T-helper 9 cell (primary cell): ENCODE measurements around the gene AKR1C3.
"Not testable (repeated sequence)": the region's sequence is repeated elsewhere in the genome, so short reads cannot be mapped to it uniquely, and the experiment has no call there.

Source experiments
- DNase-seq: peaks from one replicate; pipeline ENCODE4 v3.0.0-alpha.2; 2020

AKR1C3 gene

GRCh38 chr10:5089865-5090264, 4.3 kb upstream of the AKR1C3 start:
- no peak for DNase-seq

GRCh38 chr10:5090551-5090950, 3.7 kb upstream of the AKR1C3 start:
- DNase-seq = no peak

DNA sequence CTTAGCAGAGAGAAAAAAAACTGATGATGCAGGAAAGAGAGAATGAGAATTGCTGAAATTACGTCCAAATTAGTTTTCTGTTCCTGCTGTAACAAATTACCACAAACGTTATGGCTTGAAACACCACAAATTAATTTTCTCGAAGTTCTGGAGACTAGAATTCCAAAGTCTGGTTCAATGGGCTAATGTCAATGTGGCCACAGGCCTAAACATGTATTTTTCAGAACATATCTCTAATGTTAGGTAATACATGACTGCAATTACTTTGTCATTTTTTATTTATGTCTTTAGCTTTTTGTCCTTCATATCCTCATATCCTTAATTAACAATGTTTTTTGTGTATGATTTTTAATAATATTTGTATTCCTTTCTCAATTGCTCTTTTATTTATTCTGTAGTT, 3.0 kb upstream of the AKR1C3 start:
- DNase-seq = no peak

GRCh38 chr10:5092375-5092774, 1.8 kb upstream of the AKR1C3 start:
- DNase-seq = no peak

- no peak for DNase-seq
Observed at GRCh38 chr10:5092848-5093790, 1.1 kb upstream of the AKR1C3 start.

- no peak for DNase-seq
Observed at GRCh38 chr10:5095687-5096086, 1.5 kb downstream of the AKR1C3 start.

DNA sequence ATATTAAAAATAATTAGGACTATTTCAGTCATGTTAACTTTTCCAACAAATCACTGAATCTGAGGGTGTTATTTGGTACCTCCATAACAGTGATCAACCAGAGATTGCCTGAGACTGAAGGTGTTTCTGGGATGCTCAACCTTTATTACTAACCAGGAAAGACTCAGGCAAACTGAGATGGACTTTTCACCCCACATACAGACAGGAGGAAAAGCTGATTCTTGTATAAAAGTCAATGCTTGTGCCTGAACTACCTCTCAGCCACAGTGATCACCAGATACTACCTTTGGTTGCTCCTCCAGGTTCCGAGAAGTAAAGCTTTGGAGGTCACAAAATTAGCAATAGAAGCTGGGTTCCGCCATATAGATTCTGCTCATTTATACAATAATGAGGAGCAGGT, 1.9 kb downstream of the AKR1C3 start:
- no peak for DNase-seq

DNA sequence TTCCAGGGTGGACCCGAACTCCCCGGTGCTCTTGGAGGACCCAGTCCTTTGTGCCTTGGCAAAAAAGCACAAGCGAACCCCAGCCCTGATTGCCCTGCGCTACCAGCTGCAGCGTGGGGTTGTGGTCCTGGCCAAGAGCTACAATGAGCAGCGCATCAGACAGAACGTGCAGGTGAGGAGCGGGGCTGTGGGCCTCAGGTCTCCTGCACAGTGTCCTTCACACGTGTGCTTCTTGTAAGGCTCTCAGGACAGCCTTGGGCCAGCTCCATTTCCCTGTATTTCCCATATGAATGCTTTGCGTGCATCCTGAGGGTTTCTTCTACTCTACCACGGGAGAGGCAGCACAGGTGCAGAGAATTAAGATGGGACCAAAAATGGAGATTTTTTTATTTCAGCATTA, 8.3 kb downstream of the AKR1C3 start:
- DNase-seq = not testable (repeated sequence)

GRCh38 chr10:5103481-5103880, 9.3 kb downstream of the AKR1C3 start:
- DNase-seq = no peak

GRCh38 chr10:5105626-5106025, 11.4 kb downstream of the AKR1C3 start:
- DNase-seq = no peak

GRCh38 chr10:5106553-5106952, 12.3 kb downstream of the AKR1C3 start:
- DNase-seq = no peak

GRCh38 chr10:5107860-5108526, 13.8 kb downstream of the AKR1C3 start:
- DNase-seq = no peak

DNA sequence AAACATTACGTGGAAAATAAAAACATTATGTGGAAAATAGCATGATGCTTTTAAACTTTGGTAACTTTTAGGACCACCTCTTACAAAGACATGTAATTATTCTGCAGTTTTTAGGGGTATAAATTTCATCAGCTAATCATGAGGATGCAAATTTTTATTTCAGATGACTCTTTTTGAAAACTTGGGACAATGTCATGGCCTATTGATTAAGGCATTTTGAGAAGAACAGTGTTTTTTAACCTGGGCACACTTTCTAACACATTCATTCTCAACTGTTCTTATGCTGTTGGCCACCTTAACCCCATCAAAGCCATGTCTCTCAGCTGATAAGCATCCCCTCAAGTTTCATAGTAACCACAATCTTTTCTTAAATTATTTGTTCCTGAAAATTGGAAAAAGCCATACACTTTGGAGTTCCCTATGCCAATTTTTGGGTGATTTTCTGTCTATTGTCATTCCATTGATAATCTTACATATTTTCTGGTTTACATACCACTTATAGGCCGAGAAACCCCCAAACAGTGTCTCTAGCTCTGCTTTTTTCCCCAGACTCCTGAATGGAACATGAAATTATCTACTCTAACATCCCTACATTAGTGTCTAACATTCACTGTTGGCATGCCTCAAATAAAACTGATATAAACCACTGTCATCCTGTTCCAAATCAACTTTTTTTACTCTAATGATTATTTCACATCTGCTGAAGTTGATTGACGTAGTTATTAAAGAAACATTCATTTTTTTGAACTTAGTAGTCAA, 14.6 kb downstream of the AKR1C3 start:
- DNase-seq = no peak

DNA sequence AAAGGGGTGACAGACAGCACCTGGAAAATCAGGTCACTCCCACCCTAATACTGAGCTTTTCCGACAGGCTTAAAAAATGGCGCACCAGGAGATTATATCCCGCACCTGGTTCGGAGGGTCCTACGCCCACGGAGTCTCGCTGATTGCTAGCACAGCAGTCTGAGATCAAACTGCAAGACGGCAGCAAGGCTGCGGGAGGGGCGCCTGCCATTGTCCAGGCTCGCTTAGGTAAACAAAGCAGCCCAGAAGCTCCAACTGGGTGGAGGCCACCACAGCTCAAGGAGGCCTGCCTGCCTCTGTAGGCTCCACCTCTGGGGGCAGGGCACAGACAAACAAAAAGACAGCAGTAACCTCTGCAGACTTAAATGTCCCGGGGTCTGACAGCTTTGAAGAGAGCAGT, 15.6 kb downstream of the AKR1C3 start:
- DNase-seq = not testable (repeated sequence)

GRCh38 chr10:5116621-5117020, 22.4 kb downstream of the AKR1C3 start:
- DNase-seq = no peak

- DNase-seq = no peak
Observed at GRCh38 chr10:5117026-5117425, 22.8 kb downstream of the AKR1C3 start.

- not testable (repeated sequence) for DNase-seq
Observed at GRCh38 chr10:5119997-5120396, 25.8 kb downstream of the AKR1C3 start.

GRCh38 chr10:5123886-5124285, 29.7 kb downstream of the AKR1C3 start:
- DNase-seq = no peak

DNA sequence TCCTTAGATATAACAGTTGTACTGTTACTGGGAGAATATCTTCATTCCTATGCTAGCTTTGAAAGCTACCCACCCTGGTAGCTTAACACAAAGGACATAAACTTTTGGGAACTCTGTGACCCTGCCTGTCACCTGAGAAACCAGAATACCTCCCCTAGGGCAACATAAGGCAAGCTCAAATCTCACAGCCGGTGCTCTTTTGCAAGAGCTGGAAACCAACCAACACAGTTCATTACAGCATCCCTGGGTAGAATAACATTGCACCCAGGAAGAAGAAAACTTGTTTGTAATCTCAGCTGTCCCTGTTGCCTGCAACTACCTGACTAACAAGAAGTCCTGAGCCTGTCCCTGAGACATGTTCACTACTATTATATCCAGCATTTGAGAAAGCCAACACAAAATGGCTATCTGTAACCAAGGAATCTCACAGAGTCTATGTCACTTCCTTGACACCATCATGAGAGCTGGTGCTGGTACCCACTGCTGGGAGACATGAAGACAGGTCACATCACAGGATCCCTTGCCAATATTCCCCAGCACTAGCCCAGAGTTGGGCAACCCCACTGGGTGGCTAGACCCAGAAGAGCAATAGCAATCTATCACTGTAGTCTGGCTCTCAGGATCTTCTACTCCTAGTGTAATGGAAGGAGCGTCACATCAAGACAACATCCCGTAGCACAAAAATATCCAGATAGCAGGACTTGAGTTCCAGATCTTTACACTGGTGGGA, 31.3 kb downstream of the AKR1C3 start:
- no peak for DNase-seq

DNA sequence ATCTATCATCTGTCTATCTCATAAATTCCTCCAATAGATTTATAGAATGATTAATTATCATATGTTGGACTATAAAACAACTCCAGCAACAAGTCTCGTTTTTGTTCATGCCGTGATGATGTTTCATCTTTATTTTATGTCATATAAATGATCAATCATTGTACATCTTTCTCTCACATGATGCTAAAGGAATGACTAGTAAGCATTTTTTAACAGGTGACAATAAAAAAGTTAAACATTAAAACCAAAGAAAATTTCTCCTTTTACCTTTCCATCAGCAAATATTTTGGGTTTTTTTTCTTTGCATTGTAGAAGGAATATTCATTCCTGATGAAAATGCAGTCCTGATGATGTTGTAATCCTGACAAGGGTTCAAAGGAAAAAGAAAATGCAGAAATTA, 41.4 kb downstream of the AKR1C3 start:
- DNase-seq = no peak

DNA sequence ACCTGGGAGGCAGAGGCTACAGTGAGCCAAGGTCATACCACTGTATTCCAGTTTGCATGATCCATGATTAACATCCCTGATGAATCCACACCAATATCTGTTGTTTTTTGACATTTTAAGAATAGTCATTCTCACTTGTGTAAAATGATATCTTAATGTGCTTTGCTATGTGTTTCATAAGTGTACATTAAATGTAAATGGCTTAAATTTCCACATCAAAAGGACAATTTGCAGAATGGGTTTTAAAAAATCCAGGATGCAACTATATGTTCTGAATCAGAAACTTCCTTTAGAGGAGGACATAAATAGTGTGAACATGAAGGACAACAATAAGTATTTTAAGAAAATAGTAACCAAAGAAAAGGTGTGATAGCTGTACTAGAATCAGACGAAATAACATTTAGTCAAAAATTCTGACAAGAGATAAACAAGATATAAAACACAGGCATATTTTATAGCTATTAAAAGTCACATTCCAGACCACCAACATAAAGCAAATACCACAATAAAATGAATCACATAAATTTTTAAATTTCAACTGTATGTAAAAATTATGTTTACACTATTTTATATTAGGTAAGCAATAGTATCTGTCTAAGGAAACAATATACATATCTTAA, 42.4 kb downstream of the AKR1C3 start:
- DNase-seq = no peak

- not testable (repeated sequence) for DNase-seq
Observed at GRCh38 chr10:5137699-5138098, 43.5 kb downstream of the AKR1C3 start.
